Mesenteric fat pad (tissue), 1 donor: ENCODE measurements around the gene RPL34. TPM values are rescaled to one million over a fixed set of nuclear protein-coding genes. Genes with fewer than 3 reads are reported as not detected.

Experiments
- DNase-seq: peaks from one replicate; pipeline ENCODE4 v3.0.0-alpha.2; 2020; ENCODE audit warnings: low spot score
- total RNA-seq: library from RNA; stranded (reverse); fragmentation: NEBNext Ultra II Directional; extraction: Animal tissue kit (Norgen Biotek cat#: 25700); gene quantifications from one replicate; pipeline ENCODE4 v1.2.1, GENCODE V29; 2021
- donor health status: DM: yes; HTN: yes; CAD: no.

The RPL34 gene
- total RNA-seq, 1 donor from 2014 or later: 942 TPM

DNA sequence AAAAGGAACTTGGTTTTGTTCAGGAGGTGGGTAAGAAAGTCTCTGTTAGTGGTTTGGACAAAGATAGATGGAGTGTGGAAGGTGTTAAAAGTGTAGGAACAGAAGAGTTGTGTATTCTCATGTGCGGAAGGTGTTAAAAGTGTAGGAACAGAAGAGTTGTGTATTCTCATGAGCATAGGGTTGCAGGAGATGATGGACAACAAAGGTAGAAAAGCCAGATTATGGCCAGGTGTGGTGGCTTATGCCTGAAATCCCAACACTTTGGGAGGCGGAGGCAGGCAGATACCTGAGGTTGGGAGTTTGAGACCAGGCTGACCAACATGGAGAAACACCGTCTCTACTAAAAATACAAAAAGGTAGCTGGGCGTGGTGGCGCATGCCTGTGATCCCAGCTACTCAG is 2.5 kb downstream of the RPL34 start:
- no peak for DNase-seq

DNA sequence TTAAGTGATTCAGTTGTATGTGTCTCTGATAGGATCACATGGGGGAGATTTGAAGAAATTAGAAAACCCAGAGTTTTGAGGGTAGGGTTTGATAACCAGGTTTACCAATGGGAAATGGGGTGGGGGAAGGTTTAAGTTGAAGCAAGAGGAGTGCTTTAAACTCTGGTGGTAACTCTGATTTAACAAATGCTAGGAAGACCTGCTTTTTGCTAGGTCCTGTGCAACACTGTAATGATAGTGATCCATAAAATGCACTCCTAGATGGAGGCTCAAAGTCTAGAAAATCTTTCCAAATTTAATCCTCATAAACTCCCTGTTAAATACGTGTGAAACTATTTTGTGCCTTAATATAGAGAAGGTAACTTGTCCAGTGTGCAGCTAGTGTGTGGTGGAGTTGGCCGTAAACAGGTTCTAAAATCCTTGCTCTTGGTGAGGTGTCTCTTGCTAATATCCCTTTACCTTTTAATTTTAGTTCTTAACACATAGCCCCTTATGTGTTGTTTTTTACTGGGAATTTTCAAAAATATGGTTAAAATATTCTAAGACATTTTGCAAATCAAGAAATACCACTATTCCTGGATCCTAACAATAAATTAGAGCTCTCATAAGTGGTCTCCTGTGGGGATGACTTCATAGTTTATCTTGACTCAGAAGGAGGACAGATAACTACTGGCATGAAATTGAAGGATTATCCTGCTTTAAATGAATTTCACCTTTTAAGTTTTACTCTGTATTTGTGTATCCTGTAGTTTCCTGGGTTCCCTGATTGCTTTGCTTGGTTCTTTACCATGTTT is 4.1 kb downstream of the RPL34 start:
- DNase-seq: no peak

DNA sequence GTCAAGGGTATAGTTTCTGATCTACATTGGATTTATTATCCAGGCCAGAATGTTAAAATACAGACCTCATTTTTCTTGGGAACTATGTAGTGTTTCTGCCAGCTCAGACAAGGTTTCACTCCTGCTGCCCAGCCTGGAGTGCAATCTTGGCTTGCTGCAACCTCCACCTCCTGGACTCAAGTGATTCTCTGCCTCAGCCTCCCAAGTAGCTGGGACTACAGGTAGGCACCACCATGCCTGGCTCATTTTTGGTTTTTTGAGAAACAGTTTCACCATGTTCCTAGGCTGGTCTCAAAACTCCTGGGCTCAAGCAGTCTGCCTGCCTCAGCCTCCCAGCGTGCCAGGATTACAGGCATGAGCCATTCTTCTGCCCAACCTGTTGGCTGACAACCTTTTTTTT is 5.7 kb downstream of the RPL34 start:
- no peak for DNase-seq

DNA sequence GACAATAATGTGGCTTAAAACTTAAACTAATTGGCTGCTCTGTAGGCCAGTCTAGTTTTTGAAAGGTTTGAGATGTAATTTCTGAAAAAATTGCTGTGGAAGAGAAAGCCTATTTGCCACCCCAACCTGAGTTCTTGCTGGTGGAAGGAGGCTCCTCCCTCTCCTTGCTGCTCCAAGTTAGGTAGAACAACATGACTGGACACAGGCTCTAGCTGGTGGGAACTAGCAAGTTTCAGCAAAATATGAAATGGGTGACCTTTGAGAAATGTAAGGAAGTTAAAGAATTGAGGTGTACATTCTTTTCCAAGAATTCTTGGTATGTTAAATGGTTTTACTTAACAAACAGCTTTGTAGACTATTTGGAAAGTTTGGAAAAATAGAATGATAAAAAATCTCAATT is 8.0 kb downstream of the RPL34 start:
- DNase-seq: no peak

DNA sequence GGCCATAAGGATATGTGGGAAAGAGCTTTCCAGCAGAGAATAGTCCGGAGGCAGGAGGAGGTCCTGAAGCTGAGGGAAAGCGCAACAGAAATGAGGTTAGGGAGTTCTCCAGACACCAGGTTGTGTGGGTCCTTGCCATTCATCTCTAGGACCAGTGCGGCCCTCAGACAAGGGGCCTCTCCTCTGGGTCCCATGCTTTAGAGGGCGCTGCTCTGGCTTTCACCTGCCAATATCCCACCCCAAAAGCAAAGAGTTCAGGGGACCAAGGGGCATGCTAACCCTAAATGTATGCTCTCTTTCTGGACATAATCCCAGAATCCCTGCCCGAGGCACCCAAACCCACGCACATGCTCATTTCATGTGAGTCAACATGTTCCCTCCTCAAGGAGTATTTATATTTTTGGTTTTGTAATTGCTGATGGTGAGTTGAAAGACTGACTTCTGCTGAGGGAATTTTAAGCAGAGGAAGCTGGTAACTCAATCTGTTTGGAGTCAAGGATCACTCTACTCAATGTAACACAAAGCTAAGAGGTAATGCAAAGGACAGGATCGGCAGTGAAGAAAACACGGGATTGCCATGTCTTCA is 14.8 kb downstream of the RPL34 start:
- no peak for DNase-seq

DNA sequence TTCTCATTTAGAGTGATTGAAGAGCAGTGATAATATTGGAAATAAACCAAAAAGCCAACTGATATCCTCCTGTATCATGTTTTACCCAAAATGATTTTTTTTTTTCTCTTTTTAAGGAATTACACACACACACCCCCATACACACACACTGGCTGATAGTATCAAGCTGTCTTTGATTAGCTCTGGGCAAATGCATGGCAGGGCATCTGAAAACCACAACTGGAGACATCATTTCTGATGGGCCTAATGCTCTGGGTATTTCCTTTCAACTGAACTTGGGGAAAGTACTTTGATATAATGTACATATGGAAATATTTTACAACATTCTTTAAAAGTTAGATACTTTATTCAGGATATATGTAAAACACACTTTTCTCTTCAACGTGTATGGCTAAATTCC is 15.9 kb downstream of the RPL34 start:
- no peak for DNase-seq

DNA sequence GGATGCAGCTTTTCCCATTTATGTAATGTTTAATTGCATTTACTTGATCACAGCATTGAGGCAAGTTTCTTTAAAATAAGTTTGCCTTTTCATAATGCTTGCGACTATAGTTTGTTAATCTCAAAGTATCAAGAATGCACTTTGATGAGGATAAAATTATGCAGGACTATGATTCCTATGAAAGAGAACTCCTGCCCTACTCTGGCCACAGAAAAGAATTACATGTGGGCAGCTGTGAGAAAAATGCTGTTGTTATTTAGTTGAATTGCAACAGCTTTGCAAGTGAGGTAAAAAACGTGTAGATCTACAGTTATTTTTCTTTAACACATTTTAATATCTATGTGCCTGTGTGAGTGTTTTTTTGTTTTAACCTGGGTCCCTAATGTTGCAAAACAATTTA is 17.5 kb downstream of the RPL34 start:
- DNase-seq: no peak

DNA sequence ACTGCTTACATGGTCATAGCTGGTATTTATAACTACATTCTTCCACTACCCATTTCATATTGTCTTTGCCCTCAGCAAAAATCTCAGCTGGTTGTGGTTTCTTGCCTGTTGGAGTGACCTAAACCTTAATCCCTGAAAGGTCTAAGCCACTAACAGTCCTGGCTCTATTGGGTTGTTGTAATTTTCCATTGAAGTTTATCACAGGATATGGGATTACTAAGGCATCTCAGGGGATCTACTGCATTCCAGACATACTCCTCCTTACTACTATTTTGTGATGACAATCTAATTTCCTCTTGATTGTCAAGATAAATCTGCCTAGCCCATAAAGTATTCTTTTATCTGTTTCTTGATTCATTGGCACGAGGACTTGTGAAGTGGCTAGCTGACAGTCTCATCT is 23.9 kb downstream of the RPL34 start:
- no peak for DNase-seq

DNA sequence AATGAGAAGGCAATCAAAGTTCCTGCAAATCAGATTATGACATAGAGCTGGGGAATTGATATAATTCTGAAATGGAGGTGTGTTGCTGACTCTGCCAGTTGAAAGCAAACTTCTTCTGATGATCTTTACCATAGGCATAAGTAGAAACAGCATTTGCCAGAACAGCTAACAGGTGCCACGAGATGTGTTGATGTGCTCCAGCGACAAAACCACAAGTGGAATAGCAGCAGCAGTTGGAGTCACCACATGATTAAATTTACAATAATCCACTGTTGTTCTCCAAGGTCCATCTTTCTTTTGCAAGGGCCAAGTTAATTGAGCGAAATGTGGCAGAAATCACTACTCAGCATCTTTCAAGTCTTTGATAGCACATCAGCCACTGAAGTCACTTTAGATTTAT is 26.3 kb downstream of the RPL34 start:
- no peak for DNase-seq

DNA sequence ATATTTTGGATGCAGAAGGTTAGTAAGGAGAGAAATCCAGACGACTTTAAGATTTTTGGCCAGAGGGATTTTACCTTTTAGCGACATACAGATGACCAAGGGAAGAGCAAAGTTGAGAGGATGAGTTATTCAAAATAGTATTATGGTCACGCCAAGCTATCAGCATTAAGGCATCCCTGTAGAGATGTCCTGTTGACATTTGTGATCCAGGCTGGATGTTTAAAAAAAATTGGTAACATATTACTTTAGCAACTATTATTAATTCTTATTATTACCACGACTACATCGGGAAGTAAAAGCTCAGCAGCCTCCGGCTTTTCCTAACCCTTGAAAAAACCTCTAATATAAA is 29.5 kb downstream of the RPL34 start:
- DNase-seq: no peak

DNA sequence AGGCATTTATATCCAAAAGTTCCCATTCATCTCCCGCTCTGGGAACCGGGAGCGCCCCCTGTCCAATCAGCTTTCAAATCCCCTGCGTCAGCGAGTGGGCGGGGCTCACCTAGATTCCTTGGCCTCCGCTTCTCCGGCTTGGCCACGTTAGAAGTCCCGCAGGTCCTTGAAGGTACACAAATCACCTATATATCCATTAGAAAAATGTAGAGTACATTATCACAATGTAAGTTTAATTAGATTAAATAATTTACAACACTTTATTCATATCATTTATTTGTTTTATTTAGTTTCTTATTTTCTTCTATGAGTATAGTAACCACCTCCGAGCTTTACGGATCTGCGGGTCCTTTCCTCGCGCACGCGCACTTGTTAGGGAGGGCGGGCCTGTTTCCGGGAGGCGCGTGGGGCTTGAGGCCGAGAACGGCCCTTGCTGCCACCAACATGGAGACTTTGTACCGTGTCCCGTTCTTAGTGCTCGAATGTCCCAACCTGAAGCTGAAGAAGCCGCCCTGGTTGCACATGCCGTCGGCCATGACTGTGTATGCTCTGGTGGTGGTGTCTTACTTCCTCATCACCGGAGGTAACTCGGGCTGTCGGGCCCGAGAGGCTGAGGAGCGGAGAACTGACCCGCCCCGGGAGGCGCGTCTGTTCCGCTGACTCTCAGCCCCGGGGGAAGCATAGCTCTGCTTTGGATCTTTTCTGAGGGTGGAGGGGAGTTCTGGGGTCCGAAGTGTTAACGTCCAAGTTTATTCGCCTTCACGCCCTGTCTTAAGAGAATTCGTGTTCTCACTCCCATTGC is 30.0 kb downstream of the RPL34 start, which contains the start of gene OSTC:
OSTC (plus strand) TSS at position 388 of the 802 bp plus-strand sequence; CDS start at position 445, 57 bp downstream.
- peak; percentile 97 for DNase-seq

DNA sequence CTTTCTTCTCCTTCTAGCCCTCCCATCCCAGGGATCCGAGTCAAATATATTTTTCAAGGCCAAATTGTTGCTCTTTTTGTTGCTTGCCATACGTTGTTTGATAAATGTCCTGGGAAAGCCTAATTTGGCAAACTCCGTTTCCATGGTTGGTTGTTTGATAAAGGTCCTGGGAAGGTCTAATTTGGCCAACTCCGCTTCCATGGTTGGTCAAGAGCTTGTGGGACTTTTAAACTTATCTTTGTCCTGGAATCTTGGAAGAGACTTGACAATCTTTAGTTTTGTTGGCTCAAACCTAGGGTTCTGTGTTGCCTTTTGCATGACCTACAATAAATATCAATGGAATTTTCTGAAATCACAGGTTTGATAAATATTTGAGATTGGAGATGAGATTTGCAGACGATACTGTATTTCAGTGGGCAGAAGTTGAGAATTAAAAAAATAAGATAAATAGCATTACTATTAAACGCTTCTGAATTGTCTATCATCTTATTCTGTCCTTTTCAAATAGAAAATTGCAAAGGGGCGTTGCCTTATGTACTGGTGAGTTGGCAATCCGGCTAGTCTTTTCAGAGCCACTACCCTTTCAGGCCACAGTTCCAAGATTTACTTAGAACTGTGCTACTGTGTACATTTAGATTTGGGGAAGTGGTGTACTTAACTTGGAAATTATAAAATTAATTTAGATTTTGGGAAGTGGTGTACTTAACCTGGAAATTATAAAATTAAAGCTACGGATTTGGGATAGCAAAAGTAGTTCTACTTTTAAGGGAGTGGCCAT is 30.8 kb downstream of the RPL34 start:
- no peak for DNase-seq

DNA sequence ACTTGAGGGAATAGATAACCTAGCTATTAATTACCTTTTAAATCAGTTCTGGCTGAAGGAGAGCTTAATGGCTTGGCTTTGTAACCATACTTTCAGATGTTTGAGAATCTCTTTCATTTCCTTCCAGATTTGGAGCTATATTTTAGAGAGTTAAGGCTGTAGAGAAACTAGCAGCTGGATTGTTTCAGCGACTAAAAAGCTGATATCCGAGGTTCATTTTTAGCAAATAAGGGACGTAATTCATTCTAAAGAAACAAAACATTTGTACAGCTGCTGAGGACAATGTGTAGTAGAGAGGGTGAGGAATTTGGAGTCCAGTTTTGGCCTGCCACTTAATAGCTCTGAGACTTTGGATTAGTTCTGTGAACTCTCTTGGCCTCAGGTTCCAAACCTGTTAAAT is 42.3 kb downstream of the RPL34 start:
- DNase-seq: no peak

DNA sequence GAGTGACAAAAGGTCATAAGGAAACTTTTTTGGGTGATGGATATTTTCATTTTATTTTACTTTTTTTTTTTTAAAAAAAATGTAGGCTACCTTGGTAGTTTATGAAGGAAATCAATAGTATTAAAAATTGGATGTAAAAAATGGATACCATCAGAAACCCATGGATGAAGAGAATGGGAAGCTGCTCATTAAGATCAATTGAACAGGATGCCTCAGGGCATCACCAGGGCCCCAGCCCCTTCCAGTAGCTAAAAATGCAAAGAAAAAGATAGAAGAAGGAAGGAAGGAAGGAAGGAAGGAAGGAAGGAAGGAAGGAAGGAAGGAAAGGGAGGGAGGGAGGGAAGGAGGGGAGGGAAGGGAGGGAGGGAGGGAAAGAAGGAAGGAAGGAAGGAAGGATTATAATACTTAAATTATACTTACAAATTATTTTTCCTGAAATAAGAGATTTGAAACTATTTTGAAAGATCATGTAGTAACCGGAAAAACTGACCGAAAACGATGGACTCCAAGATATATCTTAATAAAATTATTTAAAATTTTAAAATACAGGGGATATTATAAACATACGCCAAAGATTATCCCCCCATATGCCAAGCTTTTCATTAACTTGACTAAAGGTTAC is 54.1 kb downstream of the RPL34 start:
- no peak for DNase-seq

Other genes with a start within 250 kb of the RPL34 start
- gene OSTC, start 30.0 kb downstream of the RPL34 start, total RNA-seq: 82.3 TPM
- gene ETNPPL, start 142.5 kb downstream of the RPL34 start, total RNA-seq: not detected